Cortex of kidney (tissue), 1 donor: ENCODE data around the gene CACNA2D2.
"Not testable (repeated sequence)": the region's sequence is repeated elsewhere in the genome, so short reads cannot be mapped to it uniquely, and the experiment has no call there.

Source experiments
- DNase-seq: peaks from one replicate; lab custom pipeline; 2025; lab: John Stamatoyannopoulos, UW

Gene CACNA2D2

DNA sequence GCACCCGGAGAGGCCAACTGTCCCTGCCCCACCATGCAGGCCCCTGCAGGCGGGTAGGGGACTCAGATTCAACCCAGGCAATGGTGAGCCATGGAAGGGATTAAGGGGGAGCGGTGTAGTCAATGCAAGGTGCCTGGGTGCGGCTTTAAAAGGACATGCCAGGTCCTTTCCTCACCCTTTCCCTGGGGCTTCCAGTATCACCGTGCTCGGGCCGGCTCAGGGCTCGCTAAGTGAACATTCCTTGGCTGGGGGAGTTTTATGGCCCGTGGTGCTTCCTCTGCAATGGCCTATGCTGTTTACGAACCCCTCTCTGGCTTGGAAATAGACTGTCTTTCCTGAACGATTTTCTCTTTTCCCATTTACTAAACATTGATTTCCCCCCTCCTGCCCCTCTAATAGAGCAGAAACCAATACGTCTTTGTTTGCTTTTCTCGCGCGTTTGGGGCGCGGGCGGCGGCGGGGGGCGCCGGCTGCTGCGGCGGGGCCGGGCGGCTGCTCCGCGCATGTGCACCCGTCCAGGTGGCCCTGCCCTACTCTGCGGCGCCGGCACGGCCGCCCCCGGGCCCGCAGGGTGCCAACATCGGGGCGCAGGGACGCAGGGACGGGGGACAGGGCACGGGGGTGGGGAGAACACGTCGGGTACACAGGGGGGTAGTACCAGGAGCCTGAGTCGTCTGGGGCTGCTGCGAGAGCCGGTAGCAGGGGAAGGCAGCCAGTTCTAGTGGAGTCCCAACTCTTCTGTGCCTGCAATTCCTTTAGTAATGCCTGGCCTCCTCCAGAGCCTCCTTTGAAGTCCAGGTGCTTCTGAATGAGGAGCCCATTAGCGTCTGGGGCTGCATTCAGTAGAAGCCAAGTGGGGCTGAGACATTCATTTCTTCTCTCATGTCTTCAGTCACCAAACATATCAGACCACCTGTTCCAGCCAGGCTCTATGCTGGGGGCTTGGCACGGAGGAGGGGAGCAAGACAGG is 26.9 kb upstream of the CACNA2D2 start:
- DNase-seq = no peak

GRCh38 chr3:50525987-50526386 is 22.6 kb upstream of the CACNA2D2 start:
- DNase-seq = no peak

GRCh38 chr3:50525191-50525910 is 21.9 kb upstream of the CACNA2D2 start:
- DNase-seq = no peak

DNA sequence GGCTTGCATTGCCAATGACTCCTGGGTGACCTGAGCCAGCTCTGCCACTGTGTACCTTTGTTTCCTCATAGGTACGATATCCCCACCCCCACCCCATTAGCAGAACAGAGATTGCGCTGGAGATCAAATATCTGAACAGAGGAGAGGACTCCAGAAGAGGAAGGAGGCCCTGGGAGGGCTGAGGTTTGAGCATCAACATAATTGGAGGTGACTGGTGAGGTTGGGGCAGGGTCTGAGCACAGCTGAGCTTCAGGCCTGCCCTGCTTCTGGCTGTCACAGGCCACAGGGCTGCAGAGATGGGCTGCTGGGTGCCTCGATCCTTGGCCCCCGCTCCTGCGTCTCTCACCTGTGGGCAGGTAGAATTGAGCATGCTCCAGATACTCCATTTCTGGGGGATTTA is 21.3 kb upstream of the CACNA2D2 start:
- DNase-seq = no peak

DNA sequence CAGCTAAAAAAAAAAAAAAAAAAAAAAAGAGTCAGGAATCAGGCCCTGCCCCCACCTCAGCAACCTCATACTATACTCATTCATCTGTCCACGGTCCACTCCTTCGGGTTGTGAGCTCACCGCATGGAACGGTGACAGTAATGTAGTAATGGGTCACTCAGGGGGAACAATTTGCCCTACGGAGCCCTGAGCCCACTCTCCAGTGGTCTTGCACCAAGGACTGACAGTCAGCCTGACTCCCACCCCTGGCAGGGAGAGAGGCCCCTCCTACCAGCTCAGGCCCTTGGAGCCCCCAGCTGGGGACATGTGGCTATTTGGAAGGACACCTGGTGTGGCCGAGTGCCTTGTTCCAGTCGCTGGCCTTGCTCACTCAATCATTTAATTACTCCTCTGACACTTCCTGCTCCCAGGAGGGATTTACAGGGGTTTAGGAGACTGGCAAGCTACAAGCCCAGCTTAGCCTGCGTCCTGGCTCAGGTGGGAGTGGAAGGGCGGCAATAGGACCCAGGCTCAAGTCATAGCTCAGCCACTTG is 19.9 kb upstream of the CACNA2D2 start:
- DNase-seq = no peak

DNA sequence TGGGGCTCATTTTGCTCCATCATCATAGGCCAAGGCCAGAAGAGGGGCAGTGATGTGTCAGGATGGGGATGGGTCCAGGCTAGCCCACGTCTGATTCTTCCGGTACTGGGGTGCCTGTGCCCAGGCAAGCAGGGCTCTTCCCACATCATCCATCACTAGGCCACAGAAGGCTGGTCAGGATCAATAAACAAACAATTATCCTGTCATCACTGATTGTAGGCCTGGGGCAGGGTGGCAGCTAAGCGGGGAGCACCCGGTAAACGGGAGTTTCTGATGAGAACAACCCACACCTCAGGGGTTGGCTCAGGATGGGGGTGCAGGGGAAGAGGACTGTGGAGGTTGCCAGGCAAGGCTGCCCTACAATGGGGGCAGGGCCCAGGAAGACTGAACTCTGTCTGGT is 18.1 kb upstream of the CACNA2D2 start:
- no peak for DNase-seq

GRCh38 chr3:50520849-50521248 is 17.4 kb upstream of the CACNA2D2 start:
- no peak for DNase-seq

- DNase-seq = no peak
Observed at GRCh38 chr3:50519471-50520089, 16.1 kb upstream of the CACNA2D2 start.

DNA sequence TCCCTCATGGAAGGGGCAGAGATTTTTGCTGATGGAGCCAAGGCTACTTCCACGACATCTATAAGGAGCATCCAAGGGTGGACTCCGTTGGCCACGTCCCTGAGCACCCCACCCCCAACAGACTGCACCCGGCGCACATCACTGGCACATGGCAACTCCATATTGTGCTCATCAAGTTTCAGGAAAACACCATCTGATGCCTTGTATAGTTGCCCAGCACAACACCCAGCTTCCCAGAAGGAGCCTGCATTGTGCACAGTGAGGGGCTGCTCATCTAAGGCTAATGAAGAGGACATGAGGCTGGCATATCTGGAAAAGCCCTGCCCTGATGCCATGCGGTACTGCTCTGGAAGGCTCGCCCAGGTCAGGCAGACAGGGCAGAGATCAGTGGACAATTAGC is 15.0 kb upstream of the CACNA2D2 start:
- DNase-seq = no peak

DNA sequence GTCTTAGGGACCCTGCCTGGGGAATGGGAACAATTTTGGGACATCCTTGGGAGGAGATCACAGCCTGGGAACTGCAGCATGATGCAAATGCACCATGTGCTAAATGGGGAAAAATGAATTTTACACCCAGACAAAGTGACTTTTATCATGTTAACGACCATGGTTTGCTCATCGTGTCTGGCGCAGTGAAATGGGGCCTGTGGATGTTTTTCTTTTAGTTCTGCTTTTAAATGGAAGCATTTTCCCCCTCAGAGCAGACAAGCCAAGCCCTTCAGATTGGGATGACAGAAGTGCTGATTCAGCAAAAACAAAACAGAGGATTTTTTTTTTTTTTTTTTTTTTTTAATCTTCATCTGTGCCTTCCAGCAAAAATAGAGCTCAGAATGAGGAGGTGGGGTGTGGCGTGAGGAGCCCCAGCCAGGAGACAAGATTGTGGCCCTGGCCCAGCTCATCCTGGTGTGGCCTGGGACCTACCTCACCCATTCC is 14.3 kb upstream of the CACNA2D2 start:
- no peak for DNase-seq

GRCh38 chr3:50516440-50516871 is 13.0 kb upstream of the CACNA2D2 start:
- no peak for DNase-seq

DNA sequence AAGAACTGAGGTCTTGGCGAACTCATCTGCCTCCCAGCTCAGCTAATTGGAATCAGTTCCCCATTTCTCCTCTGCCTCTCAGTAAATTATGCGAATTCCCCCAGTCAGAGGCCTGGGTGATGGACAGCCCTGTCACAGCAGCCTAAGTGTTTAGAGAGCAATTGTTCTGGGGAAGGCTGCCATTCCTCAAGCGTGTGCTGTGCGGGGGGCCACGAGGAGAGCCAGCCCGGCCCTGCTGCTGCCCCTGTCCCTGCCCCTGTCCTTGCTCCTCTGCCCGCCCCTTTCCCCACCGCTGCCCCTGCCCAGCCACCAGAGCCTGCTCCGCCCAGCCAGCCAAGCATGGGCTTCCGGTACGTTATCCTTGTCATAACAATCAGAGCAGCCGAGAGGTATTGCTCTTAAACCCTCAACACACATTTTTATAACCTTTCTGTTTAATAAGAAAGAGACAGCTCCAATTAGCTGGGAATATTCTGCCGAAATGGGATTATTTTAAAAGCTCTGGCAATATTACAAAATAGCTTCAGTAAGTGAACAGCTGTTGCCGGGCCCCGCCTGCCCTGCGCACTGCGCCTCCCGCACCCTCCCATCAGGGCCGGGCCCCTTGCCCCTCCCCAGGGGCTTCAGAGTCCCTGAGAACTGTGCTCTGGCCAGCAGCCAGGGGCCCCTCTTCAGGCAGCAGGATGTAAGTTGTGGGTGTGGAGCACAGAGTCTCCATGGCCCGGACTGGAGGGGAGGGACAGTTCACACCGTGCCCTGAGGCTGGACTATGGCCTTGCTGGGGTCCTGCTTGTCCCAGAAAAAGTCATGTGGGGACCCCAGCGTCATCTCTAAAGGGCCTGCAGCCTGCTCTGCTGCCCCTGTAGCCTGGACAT is 12.4 kb upstream of the CACNA2D2 start:
- no peak for DNase-seq

DNA sequence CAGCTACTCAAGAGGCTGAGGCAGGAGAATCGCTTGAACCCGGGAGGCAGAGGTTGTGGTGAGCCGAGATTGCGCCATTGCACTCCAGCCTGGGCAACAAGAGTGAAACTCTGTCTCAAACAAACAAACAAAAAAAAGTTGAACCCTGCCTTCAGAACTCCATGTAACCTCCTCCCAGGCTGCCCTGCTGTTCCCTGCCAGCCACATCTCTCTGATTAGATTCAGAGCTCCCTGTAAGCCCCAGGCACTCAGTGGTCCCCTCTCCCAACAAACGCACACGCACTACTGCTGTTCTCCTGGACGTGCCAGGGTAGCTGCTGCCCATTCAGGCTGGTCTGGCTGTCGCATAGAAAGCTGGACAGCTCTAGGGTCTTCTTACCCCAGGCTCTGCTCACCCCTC is 9.5 kb upstream of the CACNA2D2 start:
- DNase-seq = not testable (repeated sequence)

DNA sequence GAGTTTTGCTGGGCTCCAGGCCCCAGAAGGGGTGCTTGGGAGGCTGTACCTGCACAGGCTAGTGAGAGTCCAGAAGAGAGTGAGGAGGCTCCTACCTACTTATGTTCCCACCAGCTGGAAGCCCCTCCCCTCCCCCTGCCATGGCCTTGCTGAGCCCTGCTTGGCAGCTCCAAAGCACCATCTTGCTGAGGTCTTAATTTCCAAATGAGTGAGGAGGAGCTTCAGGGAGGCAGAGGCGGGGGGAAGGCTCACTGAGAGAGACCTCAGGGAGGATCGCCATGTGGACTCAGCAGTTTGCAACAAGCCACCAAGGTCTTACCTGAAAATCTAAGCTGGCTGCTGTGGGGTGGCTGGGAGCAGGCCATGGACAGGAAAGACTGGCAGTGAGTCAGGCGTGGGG is 8.7 kb upstream of the CACNA2D2 start:
- no peak for DNase-seq

DNA sequence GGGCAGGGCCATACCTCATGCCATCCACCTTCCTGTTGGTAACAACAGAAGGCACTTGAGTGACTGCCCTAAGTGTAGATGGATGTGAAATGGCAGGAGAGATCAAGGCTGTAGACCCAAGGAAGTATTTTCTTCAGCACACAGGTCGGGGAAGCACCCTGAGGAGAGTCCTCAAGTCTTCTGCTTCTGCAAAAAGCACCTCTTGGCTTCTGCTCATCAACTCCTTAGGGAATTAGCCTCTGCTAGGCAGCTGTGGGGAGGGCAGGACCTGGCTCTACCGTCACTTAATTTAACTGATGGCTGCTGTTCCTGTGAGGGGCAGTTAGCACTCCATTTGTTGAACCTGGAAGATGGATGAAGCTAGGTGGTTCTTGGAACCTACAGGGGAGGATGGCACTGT is 6.9 kb upstream of the CACNA2D2 start:
- DNase-seq = no peak

- DNase-seq = no peak
Observed at GRCh38 chr3:50509715-50510114, 6.3 kb upstream of the CACNA2D2 start.

DNA sequence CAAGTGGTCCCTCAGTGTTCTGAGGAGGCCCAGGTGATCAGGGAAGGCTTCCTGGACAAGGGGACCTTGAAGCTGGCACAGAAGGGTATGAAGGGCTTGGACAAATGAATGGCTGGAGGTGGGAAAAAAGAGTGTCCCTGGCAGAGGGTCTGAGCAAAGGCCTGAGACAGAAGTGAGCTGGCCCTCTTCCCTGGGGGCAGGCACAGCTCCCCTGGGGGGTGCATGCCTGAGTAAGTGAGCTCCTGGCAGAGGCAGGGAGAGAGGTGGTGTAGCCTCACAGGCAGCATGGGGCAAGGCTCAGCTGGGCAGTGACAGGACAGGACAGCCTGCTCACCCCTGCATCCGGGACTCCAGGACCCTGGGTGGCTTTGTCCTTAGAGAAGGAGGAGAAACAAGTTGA is 5.4 kb upstream of the CACNA2D2 start:
- DNase-seq = no peak

DNA sequence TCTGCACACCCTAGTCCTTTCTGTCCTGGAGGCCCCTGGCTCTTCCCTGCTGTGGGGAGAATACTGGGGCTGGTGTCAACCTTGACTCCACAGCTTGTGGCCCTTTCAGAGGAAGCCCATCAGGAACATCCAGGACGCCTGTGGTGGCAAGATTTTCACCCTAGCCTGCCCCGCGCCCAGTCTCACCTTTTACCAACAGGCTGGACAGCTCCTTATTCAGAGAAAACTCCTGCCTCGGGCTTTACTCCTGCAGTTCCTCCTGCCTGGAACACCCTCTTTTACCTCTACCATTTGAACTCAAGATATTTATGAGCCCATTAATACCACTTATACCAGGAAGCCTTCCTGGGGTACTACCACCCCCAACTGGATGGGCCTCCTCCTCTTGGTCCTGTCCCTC is 2.7 kb upstream of the CACNA2D2 start:
- DNase-seq = no peak

- DNase-seq = no peak
Observed at GRCh38 chr3:50504681-50505080, 1.2 kb upstream of the CACNA2D2 start.

GRCh38 chr3:50502584-50503423 is 630 bp downstream of the CACNA2D2 start:
- no peak for DNase-seq
